Measurements from ENCODE around the gene KCTD19. TPM values are rescaled to one million over a fixed set of nuclear protein-coding genes. Genes with fewer than 3 reads are reported as not detected.

Gene KCTD19
- total and polyA plus RNA-seq, 5 donors from 2014 or later: not detected

- no peaks in the 10 kb centered on the region for H3K27me3 Mint-ChIP-seq
- no peak overlapping the region for H3K27ac Mint-ChIP-seq
- Histone ChIP-seq H3K36me3 (ENCODE audit: control insufficient read depth, insufficient read depth, low read length) (no peaks in the 10 kb centered on the region), H3K27ac (ENCODE audit: insufficient read depth, low read length, poor library complexity, severe bottlenecking) (no peak overlapping the region), H3K27me3 (ENCODE audit: control insufficient read depth, insufficient read depth, low read length) (no peaks in the 10 kb centered on the region), H3K9me3 (ENCODE audit: control insufficient read depth in 2 of 2, low read length in 2 of 2) (no peaks in the 10 kb centered on the region), H3K4me1 (ENCODE audit: control insufficient read depth, insufficient read depth, low read length, poor library complexity, severe bottlenecking) (no peaks in the 10 kb centered on the region), H3K4me3 (ENCODE audit: low read depth, low read length) (no peak overlapping the region)
- no peaks in the 10 kb centered on the region for H3K9me3 Mint-ChIP-seq
- H3K36me3 Mint-ChIP-seq: no peaks in the 10 kb centered on the region
- ATAC-seq (ENCODE audit: low read depth in 2 of 2) (no peak), DNase-seq (no peak)
- no peak overlapping the region for H3K4me3 Mint-ChIP-seq
- no peaks in the 10 kb centered on the region for H3K4me1 Mint-ChIP-seq
These were observed 24.5 kb downstream of the KCTD19 start for GRCh38 chr16:67302076-67302475.

- no peaks in the 10 kb centered on the region for H3K27me3 Mint-ChIP-seq
- Histone ChIP-seq H3K9me3 (ENCODE audit: control insufficient read depth in 2 of 2, low read length in 2 of 2) (no peaks in the 10 kb centered on the region), H3K36me3 (ENCODE audit: control insufficient read depth, insufficient read depth, low read length) (no peaks in the 10 kb centered on the region), H3K4me3 (ENCODE audit: low read depth, low read length) (no peak overlapping the region), H3K4me1 (ENCODE audit: control insufficient read depth, insufficient read depth, low read length, poor library complexity, severe bottlenecking) (no peaks in the 10 kb centered on the region), H3K27ac (ENCODE audit: insufficient read depth, low read length, poor library complexity, severe bottlenecking) (no peak overlapping the region), H3K27me3 (ENCODE audit: control insufficient read depth, insufficient read depth, low read length) (no peaks in the 10 kb centered on the region)
- no peak overlapping the region for H3K4me3 Mint-ChIP-seq
- H3K9me3 Mint-ChIP-seq: no peaks in the 10 kb centered on the region
- no peaks in the 10 kb centered on the region for H3K36me3 Mint-ChIP-seq
- no peak for ATAC-seq (ENCODE audit: low read depth in 2 of 2)
- no peaks in the 10 kb centered on the region for H3K4me1 Mint-ChIP-seq
- no peak overlapping the region for H3K27ac Mint-ChIP-seq
- DNase-seq: no peak
These were observed 25.3 kb downstream of the KCTD19 start for GRCh38 chr16:67301080-67301782.

DNA sequence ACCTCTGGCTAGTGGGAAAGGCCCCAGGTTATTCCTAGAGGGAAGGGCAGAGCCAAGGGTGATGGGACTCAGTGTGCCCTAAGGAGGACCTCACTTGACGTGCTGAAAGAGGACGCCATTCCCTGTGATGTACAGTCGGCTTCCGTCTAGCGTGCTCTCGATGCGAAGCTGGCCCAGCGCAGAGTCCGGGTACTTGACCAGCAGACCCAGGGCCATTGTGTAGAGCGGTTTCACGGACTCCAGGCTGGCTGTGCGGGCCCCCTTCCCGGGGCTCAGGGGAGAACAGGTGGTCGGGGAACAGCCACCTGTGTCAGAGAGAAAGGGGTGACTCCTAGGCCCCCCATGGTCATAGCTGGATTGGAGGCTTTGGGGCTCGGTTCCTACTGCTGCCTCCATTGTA lies 27.3 kb downstream of the KCTD19 start:
- DNase-seq: no peak
- Histone ChIP-seq H3K36me3 (ENCODE audit: control insufficient read depth, insufficient read depth, low read length) (no peaks in the 10 kb centered on the region), H3K9me3 (ENCODE audit: control insufficient read depth in 2 of 2, low read length in 2 of 2) (no peaks in the 10 kb centered on the region), H3K27ac (ENCODE audit: insufficient read depth, low read length, poor library complexity, severe bottlenecking) (no peak overlapping the region), H3K4me1 (ENCODE audit: control insufficient read depth, insufficient read depth, low read length, poor library complexity, severe bottlenecking) (no peaks in the 10 kb centered on the region), H3K27me3 (ENCODE audit: control insufficient read depth, insufficient read depth, low read length) (no peaks in the 10 kb centered on the region), H3K4me3 (ENCODE audit: low read depth, low read length) (no peak overlapping the region)
- H3K9me3 Mint-ChIP-seq: no peaks in the 10 kb centered on the region
- ATAC-seq (ENCODE audit: low read depth in 2 of 2): no peak
- H3K36me3 Mint-ChIP-seq: no peaks in the 10 kb centered on the region
- no peak overlapping the region for H3K4me3 Mint-ChIP-seq
- no peaks in the 10 kb centered on the region for H3K27me3 Mint-ChIP-seq
- H3K27ac Mint-ChIP-seq: no peak overlapping the region
- H3K4me1 Mint-ChIP-seq: no peaks in the 10 kb centered on the region

- H3K36me3 ChIP-seq (ENCODE audit: control insufficient read depth, insufficient read depth, low read length): no peaks in the 10 kb centered on the region
- DNase-seq: no peak
- ATAC-seq (ENCODE audit: low read depth in 2 of 2): no peak
- H3K9me3 ChIP-seq (ENCODE audit: control insufficient read depth in 2 of 2, low read length in 2 of 2): no peaks in the 10 kb centered on the region
- Mint-ChIP-seq H3K27me3 (no peaks in the 10 kb centered on the region), H3K27ac (no peak overlapping the region), H3K4me1 (no peaks in the 10 kb centered on the region), H3K36me3 (no peaks in the 10 kb centered on the region), H3K4me3 (no peak overlapping the region), H3K9me3 (no peaks in the 10 kb centered on the region)
- no peaks in the 10 kb centered on the region for H3K27me3 ChIP-seq (ENCODE audit: control insufficient read depth, insufficient read depth, low read length)
- H3K27ac ChIP-seq (ENCODE audit: insufficient read depth, low read length, poor library complexity, severe bottlenecking): no peak overlapping the region
- H3K4me1 ChIP-seq (ENCODE audit: control insufficient read depth, insufficient read depth, low read length, poor library complexity, severe bottlenecking): no peaks in the 10 kb centered on the region
- no peak overlapping the region for H3K4me3 ChIP-seq (ENCODE audit: low read depth, low read length)
These were observed 28.3 kb downstream of the KCTD19 start for GRCh38 chr16:67298277-67298676.

- H3K4me1 ChIP-seq (ENCODE audit: control insufficient read depth, insufficient read depth, low read length, poor library complexity, severe bottlenecking): no peaks in the 10 kb centered on the region
- ATAC-seq (ENCODE audit: low read depth in 2 of 2) (no peak), DNase-seq (no peak)
- no peaks in the 10 kb centered on the region for H3K36me3 ChIP-seq (ENCODE audit: control insufficient read depth, insufficient read depth, low read length)
- H3K27ac Mint-ChIP-seq: no peak overlapping the region
- H3K4me3 Mint-ChIP-seq: no peak overlapping the region
- no peaks in the 10 kb centered on the region for H3K36me3 Mint-ChIP-seq
- no peaks in the 10 kb centered on the region for H3K9me3 Mint-ChIP-seq
- no peak overlapping the region for H3K4me3 ChIP-seq (ENCODE audit: low read depth, low read length)
- no peaks in the 10 kb centered on the region for H3K9me3 ChIP-seq (ENCODE audit: control insufficient read depth in 2 of 2, low read length in 2 of 2)
- peaks cover 0 to 4% (median 0%) of the 10 kb centered on the region in 4 donors for H3K4me1 Mint-ChIP-seq
- H3K27me3 ChIP-seq (ENCODE audit: control insufficient read depth, insufficient read depth, low read length): no peaks in the 10 kb centered on the region
- no peaks in the 10 kb centered on the region for H3K27me3 Mint-ChIP-seq
- H3K27ac ChIP-seq (ENCODE audit: insufficient read depth, low read length, poor library complexity, severe bottlenecking): no peak overlapping the region
These were observed 30.1 kb downstream of the KCTD19 start for GRCh38 chr16:67296420-67296819.

GRCh38 chr16:67294938-67295361 lies 31.6 kb downstream of the KCTD19 start:
- no peak for DNase-seq
- no peaks in the 10 kb centered on the region for H3K9me3 ChIP-seq (ENCODE audit: control insufficient read depth in 2 of 2, low read length in 2 of 2)
- H3K27ac ChIP-seq (ENCODE audit: insufficient read depth, low read length, poor library complexity, severe bottlenecking): no peak overlapping the region
- no peaks in the 10 kb centered on the region for H3K4me1 ChIP-seq (ENCODE audit: control insufficient read depth, insufficient read depth, low read length, poor library complexity, severe bottlenecking)
- Mint-ChIP-seq H3K36me3 (no peaks in the 10 kb centered on the region), H3K27ac (peak overlapping the region in 1 of 3 donors; percentile 63), H3K4me1 (peaks cover 0 to 4% (median 0%) of the 10 kb centered on the region in 4 donors), H3K4me3 (no peak overlapping the region), H3K27me3 (no peaks in the 10 kb centered on the region), H3K9me3 (no peaks in the 10 kb centered on the region)
- no peaks in the 10 kb centered on the region for H3K27me3 ChIP-seq (ENCODE audit: control insufficient read depth, insufficient read depth, low read length)
- no peak overlapping the region for H3K4me3 ChIP-seq (ENCODE audit: low read depth, low read length)
- ATAC-seq (ENCODE audit: low read depth in 2 of 2): no peak
- H3K36me3 ChIP-seq (ENCODE audit: control insufficient read depth, insufficient read depth, low read length): no peaks in the 10 kb centered on the region

DNA sequence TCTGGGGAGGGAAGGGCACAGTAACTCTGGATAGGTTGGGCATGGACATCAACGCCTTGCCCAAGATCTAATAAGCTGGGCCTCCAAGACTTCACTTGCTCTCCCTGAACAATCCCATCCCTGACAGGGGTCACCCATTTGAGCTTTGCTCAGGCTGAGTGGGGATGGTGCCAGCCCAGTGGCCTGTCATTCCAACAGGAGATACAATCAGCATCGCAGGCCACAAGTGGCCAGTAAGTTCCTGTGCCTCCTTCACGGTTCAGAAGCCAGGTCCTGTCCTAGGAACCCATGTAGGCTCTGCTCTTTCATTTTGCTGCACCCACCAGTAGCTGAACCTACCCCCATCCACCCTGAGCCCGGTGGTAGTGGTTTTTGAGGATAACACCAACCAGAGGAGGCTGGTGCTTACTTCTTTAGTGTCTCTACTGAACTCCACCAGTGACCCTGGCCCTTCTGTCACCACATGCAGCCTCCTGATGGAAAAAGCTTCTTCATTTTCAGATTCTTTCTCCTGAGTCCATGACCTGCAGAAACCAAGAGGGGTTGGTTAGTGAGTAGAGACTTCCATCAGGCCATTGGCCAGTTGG lies 32.3 kb downstream of the KCTD19 start:
- no peak overlapping the region for H3K4me3 Mint-ChIP-seq
- H3K27me3 Mint-ChIP-seq: no peaks in the 10 kb centered on the region
- no peaks in the 10 kb centered on the region for H3K4me1 ChIP-seq (ENCODE audit: control insufficient read depth, insufficient read depth, low read length, poor library complexity, severe bottlenecking)
- H3K9me3 ChIP-seq (ENCODE audit: control insufficient read depth in 2 of 2, low read length in 2 of 2): no peaks in the 10 kb centered on the region
- H3K27me3 ChIP-seq (ENCODE audit: control insufficient read depth, insufficient read depth, low read length): no peaks in the 10 kb centered on the region
- H3K4me1 Mint-ChIP-seq: peaks cover 0 to 6% (median 0%) of the 10 kb centered on the region in 4 donors
- no peak overlapping the region for H3K27ac Mint-ChIP-seq
- DNase-seq: no peak
- ATAC-seq (ENCODE audit: low read depth in 2 of 2): no peak
- no peak overlapping the region for H3K4me3 ChIP-seq (ENCODE audit: low read depth, low read length)
- no peaks in the 10 kb centered on the region for H3K9me3 Mint-ChIP-seq
- no peak overlapping the region for H3K27ac ChIP-seq (ENCODE audit: insufficient read depth, low read length, poor library complexity, severe bottlenecking)
- no peaks in the 10 kb centered on the region for H3K36me3 ChIP-seq (ENCODE audit: control insufficient read depth, insufficient read depth, low read length)
- H3K36me3 Mint-ChIP-seq: no peaks in the 10 kb centered on the region

GRCh38 chr16:67291461-67291860 lies 35.1 kb downstream of the KCTD19 start:
- Mint-ChIP-seq H3K4me1 (peaks cover 0 to 6% (median 0%) of the 10 kb centered on the region in 4 donors), H3K36me3 (no peaks in the 10 kb centered on the region), H3K4me3 (no peak overlapping the region), H3K27me3 (no peaks in the 10 kb centered on the region), H3K27ac (no peak overlapping the region), H3K9me3 (no peaks in the 10 kb centered on the region)
- Histone ChIP-seq H3K27me3 (ENCODE audit: control insufficient read depth, insufficient read depth, low read length) (no peaks in the 10 kb centered on the region), H3K4me3 (ENCODE audit: low read depth, low read length) (no peak overlapping the region), H3K9me3 (ENCODE audit: control insufficient read depth in 2 of 2, low read length in 2 of 2) (no peaks in the 10 kb centered on the region), H3K36me3 (ENCODE audit: control insufficient read depth, insufficient read depth, low read length) (no peaks in the 10 kb centered on the region), H3K4me1 (ENCODE audit: control insufficient read depth, insufficient read depth, low read length, poor library complexity, severe bottlenecking) (no peaks in the 10 kb centered on the region), H3K27ac (ENCODE audit: insufficient read depth, low read length, poor library complexity, severe bottlenecking) (no peak overlapping the region)
- ATAC-seq (ENCODE audit: low read depth in 2 of 2): no peak
- DNase-seq: no peak
